Urinary bladder (tissue), 4 donors: ENCODE results near the gene SLC35F5. TPM values are rescaled to one million over a fixed set of nuclear protein-coding genes. Genes with fewer than 3 reads are reported as not detected.
"Not testable (repeated sequence)": the region's sequence is repeated elsewhere in the genome, so short reads cannot be mapped to it uniquely, and the experiment has no call there.

Experiments used
- DNase-seq: peaks from one replicate; pipeline ENCODE4 v3.0.0-alpha.2; 2015; ENCODE audit errors: extremely low spot score
- H3K27ac ChIP-seq: one replicate; pipeline ENCODE4 v1.5.1; 2013; ENCODE audit warnings: low read depth, mild to moderate bottlenecking, moderate library complexity
- H3K36me3 ChIP-seq: one replicate; pipeline ENCODE4 v1.6.1; 2013; ENCODE audit warnings: mild to moderate bottlenecking, moderate library complexity; ENCODE audit not compliant: insufficient read depth
- H3K4me1 ChIP-seq: one replicate; pipeline ENCODE4 v1.6.1; 2013; ENCODE audit warnings: mild to moderate bottlenecking, moderate library complexity; ENCODE audit not compliant: insufficient read depth
- H3K4me3 ChIP-seq: one replicate; pipeline ENCODE4 v1.5.1; 2013; ENCODE audit warnings: low read depth, low read length
- WGBS: extraction: QIAGEN DNeasy Blood & Tissue Kit; methylation state at CpG from one replicate; pipeline ENCODE4 v1.1.7; 2013; 5-methylcytosine and 5-hydroxymethylcytosine counted together
- polyA plus RNA-seq: library from polyadenylated mRNA; stranded (reverse); fragments of 200-250 nt; gene quantifications from one replicate; pipeline ENCODE4 v1.2.3, GENCODE V29; 2013
- small RNA-seq: library from RNA; depleted of rRNA; stranded (forward); fragments of <200 nt; gene quantifications from one replicate; pipeline ENCODE3, GENCODE V24; 2014
- total RNA-seq: library from RNA; depleted of rRNA; stranded (reverse); fragments of >200 nt; gene quantifications from one replicate; pipeline ENCODE4 v1.2.3, GENCODE V29; 2014
- donor health status: healthy with polysubstance abuse.
- donor health status: healthy.

SLC35F5 gene
- total and polyA plus RNA-seq, 2 donors, result 15.9 to 283 TPM

- not testable (repeated sequence) for H3K36me3 ChIP-seq
- WGBS, result 69% methylated on average over 6 of the region's 6 CpGs
Observed at GRCh38 chr2:113664761-113665533, 91.5 kb downstream of the SLC35F5 start.

GRCh38 chr2:113663285-113664060 is 93.0 kb downstream of the SLC35F5 start:
- H3K36me3 ChIP-seq, H3K4me3 ChIP-seq, DNase-seq, H3K27ac ChIP-seq, H3K4me1 ChIP-seq: not testable (repeated sequence)
- WGBS, result 80% methylated on average over 10 of the region's 10 CpGs

More at GRCh38 chr2:113664761-113665533, 91.5 kb downstream of the SLC35F5 start:
- H3K4me3 ChIP-seq, H3K4me1 ChIP-seq, DNase-seq, H3K27ac ChIP-seq: not testable (repeated sequence)

Small RNA genes lying within 50 kb of the gene (small RNA-seq; reads per million reads assigned to genes)
- gene MIR4782 (not detected), gene RNU6-744P (not detected)

Other genes starting within 250 kb of the SLC35F5 start
- 13.3 TPM for gene RABL2A, start 129.4 kb downstream of the SLC35F5 start, total RNA-seq
- 11.4 TPM for gene RABL2A, start 129.4 kb downstream of the SLC35F5 start, polyA plus RNA-seq
- 151 TPM for gene ACTR3, start 133.4 kb upstream of the SLC35F5 start, total RNA-seq
- 130 TPM for gene ACTR3, start 133.4 kb upstream of the SLC35F5 start, polyA plus RNA-seq